ENCODE data around the gene MSRB2.
"Not testable (repeated sequence)": the region's sequence is repeated elsewhere in the genome, so short reads cannot be mapped to it uniquely, and the experiment has no call there.

The MSRB2 gene

GRCh38 chr10:23095404-23095965 is at the start of gene MSRB2:
Gene MSRB2 (plus strand): TSS chr10:23095579. CDS start chr10:23095609, 30 bp downstream.
- peak within 1 kb of the TSS; percentile 48 for H3K4me3 ChIP-seq (ENCODE audit: low read depth, low read length)

DNA sequence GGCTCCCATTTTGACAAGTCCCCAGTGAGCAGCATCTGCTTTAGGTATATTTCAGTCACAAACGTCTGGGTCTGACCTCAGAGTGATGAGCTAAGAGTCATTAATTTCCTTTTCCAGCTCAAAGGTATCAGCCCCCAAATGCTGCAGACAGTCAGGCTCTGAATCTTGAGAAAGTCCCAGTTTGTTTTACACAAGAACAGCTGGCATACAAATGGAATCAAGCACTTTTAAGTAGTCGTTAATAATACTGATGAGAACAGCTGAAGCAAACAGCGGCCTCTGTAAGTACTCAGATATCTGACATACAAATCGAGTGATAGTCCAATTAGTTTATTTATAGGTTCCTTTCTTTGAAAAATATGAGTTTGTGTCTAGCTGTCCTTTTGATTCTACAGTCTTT is 49.4 kb upstream of the MSRB2 start:
- no peak overlapping the region for H3K4me3 ChIP-seq (ENCODE audit: low read depth, low read length)

DNA sequence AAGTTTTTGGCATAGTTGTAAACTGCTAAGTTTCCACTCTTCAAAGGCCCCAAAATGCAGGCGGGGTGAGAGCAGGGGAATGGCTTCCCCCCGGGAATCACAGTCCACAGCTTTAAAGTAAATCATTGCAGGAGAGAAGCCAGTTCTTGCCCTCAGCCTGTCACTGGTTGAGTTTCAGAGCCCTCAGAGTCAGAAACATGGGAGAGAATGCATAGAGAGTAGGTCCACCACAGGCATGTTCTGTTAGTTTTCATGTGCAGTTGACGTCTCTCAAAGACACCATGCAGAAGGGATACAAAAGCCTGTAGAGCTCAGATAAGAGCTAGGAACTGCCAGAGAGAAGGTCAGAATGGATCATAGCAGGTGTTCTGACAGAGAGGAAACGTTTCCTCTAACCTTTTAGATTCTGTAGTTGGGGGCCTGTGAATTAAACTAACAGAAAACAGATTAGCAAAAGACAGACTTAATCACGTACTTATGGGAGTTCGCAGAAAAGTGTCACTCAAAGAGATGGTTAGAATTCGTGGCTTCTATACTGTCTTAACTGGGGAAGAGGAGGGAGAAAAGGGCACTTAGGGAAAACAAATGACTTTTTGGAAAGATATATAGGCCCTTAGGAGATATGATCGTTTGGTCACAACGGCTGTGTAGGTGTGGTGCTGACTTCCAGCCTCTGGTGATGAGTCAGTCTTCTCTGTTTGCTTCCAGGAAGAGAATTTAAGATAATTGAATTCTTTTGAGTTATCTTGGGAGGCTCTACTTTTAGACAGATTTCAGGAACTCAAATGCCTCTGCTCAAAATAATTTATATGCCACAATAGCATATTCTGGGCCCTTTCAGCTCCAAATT is 48.0 kb upstream of the MSRB2 start:
- H3K4me3 ChIP-seq (ENCODE audit: low read depth, low read length), result no peak overlapping the region

GRCh38 chr10:23048191-23048590 is 47.2 kb upstream of the MSRB2 start:
- H3K4me3 ChIP-seq (ENCODE audit: low read depth, low read length), result no peak overlapping the region

GRCh38 chr10:23051278-23051677 is 44.1 kb upstream of the MSRB2 start:
- H3K4me3 ChIP-seq (ENCODE audit: low read depth, low read length), result no peak overlapping the region

DNA sequence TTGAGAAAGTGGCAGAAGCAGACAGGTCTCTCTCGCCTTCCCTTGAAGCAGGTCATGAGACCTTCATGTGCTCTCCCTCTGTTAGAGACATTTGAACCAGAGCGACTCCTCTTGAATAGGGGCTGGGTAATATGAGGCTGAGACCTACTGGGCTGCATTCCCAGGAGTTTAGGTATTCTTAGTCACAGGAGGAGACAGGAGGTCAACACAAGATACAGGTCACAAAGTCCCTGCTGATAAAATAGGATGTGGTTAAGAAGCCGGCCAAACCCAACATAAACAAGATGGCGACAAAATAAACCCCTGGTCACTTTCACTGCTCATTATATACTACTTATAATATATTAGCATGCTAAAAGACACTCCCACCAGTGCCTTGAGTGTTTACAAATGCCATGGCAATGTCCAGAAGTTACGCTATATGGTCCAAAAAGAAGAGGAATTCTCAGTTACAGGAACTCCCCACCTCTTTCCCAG is 43.5 kb upstream of the MSRB2 start:
- no peak overlapping the region for H3K4me3 ChIP-seq (ENCODE audit: low read depth, low read length)

GRCh38 chr10:23053036-23053435 is 42.3 kb upstream of the MSRB2 start:
- H3K4me3 ChIP-seq (ENCODE audit: low read depth, low read length), result no peak overlapping the region

DNA sequence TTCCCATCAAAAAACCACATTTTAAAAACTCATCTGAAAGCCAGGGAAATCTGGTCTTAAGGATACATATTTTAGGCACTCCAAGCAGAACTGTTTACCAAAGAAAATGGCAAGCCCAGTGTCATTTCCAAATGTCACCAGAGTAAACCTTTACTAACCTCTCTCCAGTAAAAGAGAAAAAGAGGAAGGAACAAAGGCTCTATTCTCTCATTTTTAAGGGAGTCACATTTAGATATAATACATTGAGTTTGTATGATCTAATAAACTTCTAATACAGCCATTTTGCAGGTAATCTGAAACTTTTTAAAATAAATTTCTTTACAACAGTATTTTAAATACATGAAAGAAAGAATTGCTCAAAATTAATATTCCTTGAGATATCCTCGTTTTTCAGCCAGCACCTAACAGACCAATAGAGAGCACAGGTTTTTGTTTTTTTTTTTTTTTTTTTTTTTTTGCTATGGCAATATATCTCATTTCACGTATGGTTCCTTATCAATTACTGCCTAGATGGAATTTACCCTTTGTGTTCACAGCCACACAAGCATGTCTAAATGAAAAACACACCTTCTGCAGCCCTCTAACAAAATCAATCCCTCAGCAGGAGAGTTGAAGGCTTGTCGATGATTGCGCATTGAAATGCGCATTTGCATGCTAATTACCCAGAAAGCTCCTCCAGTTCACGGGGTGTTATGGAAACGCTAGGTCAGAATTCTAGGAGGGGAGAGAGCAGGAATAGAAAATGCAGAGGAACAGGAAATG is 39.8 kb upstream of the MSRB2 start:
- no peak overlapping the region for H3K4me3 ChIP-seq (ENCODE audit: low read depth, low read length)

GRCh38 chr10:23056186-23056579 is 39.2 kb upstream of the MSRB2 start:
- H3K4me3 ChIP-seq (ENCODE audit: low read depth, low read length), result no peak overlapping the region

GRCh38 chr10:23058366-23058765 is 37.0 kb upstream of the MSRB2 start:
- no peak overlapping the region for H3K4me3 ChIP-seq (ENCODE audit: low read depth, low read length)

DNA sequence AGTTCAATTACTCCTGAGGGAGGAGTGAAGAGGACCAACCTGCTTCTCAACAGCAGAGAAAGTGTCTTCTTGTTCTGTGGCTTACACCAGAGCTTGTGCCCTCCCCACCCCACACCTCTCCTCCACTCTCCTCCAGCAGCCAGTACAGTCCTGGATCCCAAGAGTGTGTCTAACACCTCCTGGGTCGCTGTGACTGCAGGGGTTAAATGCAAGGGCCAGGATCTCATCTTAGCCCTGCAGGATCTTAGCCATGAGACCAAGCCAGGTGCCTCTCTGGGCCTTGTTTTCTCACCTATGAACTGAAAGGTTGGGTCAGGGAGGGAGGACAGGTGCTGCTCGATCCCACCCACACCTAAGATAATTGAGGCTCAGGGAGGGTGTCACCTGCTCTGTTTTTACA is 34.5 kb upstream of the MSRB2 start:
- no peak overlapping the region for H3K4me3 ChIP-seq (ENCODE audit: low read depth, low read length)

- no peak overlapping the region for H3K4me3 ChIP-seq (ENCODE audit: low read depth, low read length)
Observed at GRCh38 chr10:23063045-23063972, 32.1 kb upstream of the MSRB2 start.

DNA sequence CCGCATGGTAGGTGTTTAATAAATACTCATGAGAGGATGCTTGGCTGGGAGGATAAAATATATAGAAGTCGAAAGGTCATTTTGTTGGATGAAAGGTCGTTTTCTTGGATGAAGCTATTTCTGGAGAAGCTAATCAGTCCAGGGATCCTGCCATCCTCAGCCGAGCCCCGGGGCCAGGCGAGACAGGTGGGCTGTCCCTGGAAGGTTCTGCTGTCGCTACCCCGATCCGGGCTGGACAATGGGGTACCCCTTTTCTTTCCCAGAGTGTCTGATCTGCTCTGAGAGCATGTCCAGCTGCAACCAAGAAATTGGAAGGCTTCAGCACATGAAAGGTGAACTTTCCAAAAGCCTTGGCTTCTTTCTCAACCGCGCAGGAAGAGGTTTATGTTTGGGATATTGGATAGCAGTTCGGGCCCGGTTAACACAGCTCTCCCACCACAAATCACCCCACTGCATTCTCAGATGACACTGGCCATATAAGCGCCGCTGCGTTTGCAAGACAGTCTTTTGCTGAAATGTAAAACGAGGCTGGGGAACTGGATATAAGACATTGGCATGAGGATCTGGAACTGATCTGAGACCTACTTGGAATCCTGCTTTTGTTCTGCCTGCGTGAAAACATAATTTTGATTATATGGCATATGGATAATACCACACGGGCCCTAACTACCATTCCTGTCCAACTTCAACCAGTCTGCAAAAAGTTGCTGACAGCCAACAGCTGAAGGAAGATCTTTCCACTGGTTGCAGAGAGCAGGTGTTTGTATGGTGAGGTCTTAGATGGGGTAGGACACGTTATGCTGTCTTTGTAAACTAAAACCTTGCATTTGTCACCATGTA is 31.2 kb upstream of the MSRB2 start:
- no peak overlapping the region for H3K4me3 ChIP-seq (ENCODE audit: low read depth, low read length)

DNA sequence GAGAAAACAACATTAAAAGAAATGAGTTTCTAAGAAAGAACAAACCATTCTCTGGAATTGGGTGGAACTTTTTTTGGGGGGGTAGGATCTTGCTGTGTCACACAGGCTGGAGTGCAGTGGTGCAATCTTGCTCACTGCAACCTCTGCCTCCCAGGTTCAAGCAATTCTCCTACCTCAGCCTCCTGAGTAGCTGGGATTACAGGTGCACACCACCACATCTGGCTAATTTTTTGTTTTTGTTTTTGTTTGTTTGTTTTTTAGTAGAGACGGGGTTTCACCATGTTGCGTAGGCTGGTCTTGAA is 30.6 kb upstream of the MSRB2 start:
- not testable (repeated sequence) for H3K4me3 ChIP-seq (ENCODE audit: low read depth, low read length)

GRCh38 chr10:23065181-23065948 is 30.0 kb upstream of the MSRB2 start:
- H3K4me3 ChIP-seq (ENCODE audit: low read depth, low read length), result no peak overlapping the region

- no peak overlapping the region for H3K4me3 ChIP-seq (ENCODE audit: low read depth, low read length)
Observed at GRCh38 chr10:23067337-23067736, 28.0 kb upstream of the MSRB2 start.

- H3K4me3 ChIP-seq (ENCODE audit: low read depth, low read length), result no peak overlapping the region
Observed at GRCh38 chr10:23067939-23068775, 27.2 kb upstream of the MSRB2 start.

Data from iPS-11a (cell line).